Head of caudate nucleus (tissue), 42 donors: Measurements from ENCODE around the gene CCDC40.
"Not testable (repeated sequence)": the region's sequence is repeated elsewhere in the genome, so short reads cannot be mapped to it uniquely, and the experiment has no call there.

Experiments
- DNase-seq, 42 donors: peaks; one replicate each; pipeline versions ENCODE4 v3.0.0 to v3.0.0-alpha.2; 2020 to 2021; ENCODE audit warnings: mixed read lengths in 7 of 42
- intact Hi-C: fragments of 100-400 bp; cut with DNase I; formaldehyde crosslinking; loops from one replicate; pipeline ENCODE4 v1.15.0; 2022

Gene CCDC40, protein sequence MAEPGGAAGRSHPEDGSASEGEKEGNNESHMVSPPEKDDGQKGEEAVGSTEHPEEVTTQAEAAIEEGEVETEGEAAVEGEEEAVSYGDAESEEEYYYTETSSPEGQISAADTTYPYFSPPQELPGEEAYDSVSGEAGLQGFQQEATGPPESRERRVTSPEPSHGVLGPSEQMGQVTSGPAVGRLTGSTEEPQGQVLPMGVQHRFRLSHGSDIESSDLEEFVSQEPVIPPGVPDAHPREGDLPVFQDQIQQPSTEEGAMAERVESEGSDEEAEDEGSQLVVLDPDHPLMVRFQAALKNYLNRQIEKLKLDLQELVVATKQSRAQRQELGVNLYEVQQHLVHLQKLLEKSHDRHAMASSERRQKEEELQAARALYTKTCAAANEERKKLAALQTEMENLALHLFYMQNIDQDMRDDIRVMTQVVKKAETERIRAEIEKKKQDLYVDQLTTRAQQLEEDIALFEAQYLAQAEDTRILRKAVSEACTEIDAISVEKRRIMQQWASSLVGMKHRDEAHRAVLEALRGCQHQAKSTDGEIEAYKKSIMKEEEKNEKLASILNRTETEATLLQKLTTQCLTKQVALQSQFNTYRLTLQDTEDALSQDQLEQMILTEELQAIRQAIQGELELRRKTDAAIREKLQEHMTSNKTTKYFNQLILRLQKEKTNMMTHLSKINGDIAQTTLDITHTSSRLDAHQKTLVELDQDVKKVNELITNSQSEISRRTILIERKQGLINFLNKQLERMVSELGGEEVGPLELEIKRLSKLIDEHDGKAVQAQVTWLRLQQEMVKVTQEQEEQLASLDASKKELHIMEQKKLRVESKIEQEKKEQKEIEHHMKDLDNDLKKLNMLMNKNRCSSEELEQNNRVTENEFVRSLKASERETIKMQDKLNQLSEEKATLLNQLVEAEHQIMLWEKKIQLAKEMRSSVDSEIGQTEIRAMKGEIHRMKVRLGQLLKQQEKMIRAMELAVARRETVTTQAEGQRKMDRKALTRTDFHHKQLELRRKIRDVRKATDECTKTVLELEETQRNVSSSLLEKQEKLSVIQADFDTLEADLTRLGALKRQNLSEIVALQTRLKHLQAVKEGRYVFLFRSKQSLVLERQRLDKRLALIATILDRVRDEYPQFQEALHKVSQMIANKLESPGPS

DNA sequence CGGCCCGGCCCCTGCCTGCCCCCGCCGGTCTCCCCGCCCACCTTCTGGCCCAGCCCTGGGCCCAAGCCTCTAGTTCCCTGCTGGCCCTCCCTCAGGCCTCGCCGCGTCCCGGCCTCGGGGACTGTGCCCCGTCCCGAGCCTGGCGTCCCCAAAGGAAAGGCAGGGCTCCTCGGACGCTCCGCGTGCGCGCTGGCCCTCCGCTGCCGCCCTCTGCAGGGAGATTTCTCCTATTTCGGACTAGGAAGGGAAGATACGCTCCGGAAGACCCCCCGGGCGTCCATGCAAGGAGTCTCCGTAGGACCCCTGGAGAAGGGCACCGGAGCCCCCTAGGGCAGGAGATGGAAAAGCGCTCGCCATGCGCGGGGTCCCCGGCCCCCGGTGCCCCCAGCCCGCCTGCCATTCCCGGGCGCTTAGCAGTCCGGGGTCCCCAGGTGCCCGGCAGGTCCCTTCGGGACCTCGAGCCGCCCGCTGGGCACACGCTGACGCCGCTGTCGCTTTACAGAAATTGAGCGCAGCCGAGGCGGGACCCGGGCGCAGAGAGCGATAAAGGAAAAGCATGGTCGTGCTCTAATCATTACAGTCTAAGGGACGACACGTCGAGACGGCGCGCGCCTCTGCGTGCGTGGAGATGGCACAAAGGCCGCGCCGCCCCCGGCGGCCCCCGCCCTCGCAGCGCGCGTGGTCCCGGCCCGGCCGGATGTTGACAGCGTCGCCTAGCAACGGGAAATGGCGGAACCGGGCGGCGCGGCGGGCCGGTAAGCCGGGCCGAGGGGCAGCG is at the start of gene CCDC40:
TSS of gene CCDC40 (plus strand) at position 706 of the 778 bp plus-strand sequence. CDS start at position 727, 21 bp downstream.
- intact Hi-C loops, result no loop called here
- peak; percentile 32 to 91 (median 81) for DNase-seq

DNA sequence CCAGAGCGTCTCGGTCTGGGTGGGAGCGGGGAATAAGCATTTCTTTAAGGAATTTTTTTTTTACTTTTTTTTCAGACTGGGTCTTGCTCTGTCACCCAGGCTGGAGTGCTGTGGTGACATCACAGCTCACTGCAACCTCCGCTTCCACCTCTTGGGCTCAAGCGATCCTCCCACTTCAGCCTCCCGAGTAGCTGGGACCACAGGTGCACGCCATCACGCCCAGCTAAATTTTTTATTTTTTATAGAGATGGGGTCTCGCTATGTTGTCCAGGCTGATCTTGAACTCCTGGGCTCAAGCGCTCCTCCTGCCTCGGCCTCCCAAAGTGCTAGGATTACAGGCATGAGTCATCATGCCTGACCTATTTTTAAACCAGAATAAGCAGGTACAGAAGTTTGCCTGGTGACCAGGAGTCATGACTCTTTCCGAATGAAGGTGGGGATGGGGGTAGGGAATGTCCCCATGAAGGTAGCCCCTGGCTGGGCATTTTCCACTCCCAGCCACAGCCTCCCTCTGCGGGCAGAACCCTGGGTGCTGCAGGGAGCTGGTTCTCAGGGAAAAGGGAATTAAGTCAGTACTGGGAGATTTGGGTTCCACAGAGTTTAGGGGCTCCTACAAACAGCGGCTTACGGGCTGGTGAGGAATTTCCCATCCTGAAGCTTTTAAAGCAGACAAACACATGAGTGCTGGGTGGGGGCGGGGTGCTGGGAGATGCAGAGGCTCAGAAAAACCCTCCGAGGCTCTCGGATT is 49.1 kb upstream of the CCDC40 start:
- intact Hi-C loops, result no loop called here
- DNase-seq, result no peak

DNA sequence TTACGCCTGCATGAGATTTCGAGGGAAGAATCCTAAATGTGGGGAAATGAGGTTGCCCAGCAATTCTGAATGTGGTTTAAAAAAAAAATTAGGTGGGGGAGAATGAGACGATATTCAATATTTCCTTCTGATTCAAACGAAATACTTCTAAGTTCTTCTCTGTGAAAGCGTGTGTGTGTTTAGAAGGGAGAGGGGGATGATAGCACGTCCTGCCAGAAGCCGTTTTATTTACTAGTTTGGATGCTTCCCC is 48.6 kb upstream of the CCDC40 start:
- DNase-seq, result no peak
- intact Hi-C loops, result no loop called here

DNA sequence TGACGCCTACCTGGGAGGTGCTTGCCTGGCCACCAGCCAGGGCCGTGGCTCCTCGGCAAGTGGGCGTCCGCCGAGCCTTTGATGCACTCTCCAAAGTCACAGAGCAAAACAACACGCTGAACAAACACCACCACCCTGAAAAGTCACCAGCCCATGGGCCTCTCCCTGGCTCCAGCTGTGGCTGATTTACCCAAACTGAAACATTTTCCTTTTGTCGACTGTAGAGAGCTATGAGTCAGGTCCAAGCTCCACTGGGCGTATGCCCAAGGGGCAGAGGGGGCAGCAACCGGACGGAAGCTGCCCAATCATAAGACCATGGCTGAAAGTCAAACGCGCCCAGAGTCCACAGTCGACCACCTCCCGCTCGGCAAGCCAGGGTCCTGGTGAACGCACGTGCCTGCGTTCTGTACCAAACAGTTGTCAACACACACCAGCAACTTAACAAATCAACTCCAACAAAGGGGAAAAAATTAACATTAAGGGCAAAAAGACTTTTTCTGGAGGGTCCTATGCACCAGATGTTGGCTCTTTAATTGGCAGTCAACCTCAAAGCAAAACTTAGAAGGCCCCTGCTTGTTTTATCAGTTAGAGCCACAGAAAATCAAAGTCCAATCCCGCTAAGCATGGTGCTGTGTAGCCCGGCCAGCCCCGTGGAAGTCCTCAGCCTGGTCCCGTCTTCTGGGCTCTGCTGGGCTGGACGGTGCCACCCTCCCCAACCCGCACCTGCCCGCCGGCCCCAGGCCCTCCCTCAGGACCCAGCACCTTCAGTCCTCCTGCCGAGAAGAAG is 48.1 kb upstream of the CCDC40 start:
- no peak for DNase-seq
- intact Hi-C loops, result no loop called here

DNA sequence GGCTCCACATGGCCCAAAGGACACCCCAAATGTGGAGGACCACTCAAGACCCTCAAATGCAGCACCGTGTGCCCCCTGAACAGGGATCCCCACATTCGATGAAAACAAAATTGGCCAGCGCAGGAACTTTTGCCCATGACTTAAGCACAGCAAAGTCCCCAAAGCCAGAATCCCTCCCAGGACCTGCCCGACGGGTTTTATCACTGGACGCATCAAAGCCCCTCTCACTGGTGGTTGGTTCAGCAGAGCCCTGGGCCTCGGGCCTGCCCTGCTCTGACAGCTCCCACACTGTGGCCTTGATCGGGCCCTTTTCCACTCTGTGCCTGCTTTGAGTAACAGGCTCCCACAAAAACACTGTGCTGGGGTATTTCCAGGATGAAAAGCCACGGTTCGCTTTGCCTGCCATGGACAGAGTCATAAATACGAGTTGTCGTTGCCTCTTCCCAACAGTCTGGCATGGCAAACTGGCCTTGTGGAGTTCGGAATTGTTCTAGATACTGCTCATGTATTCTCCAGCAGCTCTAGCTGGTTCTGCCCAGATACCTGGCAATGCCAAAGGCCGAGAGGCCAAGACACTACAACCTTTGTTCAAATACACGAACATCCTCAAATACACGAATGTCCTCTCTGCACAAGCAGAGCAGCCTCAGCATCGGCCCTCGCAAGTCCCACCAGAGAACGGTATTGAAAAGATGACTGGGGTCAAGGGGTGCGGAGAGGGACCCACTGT is 47.2 kb upstream of the CCDC40 start:
- no peak for DNase-seq
- intact Hi-C loops, result no loop called here

DNA sequence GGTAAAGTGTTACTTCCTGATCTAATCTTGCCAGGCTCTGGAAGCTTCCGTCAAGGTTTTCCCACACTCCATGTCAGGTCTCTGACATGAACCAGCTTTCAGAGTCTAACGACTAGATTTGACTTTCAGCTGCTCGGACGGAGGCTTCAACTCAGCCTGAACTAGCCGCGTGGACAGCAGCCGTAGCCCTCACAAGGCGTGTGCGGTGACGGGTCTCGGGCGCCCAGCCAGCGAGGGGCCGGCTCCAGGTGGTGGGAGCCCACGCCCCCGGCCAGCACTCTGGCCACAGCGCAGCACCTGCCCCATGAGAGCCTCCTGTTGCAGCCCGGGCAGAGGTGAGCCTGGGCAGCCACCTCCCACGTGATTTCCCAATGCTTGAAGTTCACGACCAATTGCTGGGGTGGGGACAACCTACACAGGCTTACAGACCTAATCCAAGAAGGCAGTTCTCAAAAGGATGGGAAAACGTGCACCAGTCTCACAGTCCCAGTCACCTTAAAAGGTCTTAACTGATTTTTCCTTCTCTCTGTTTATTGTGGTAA is 46.3 kb upstream of the CCDC40 start:
- DNase-seq, result no peak
- intact Hi-C loops, result loop anchor here (5.0 kb wide), 2 partner anchors 148 to 198 kb away; no protein-coding TSS in a partner anchor

DNA sequence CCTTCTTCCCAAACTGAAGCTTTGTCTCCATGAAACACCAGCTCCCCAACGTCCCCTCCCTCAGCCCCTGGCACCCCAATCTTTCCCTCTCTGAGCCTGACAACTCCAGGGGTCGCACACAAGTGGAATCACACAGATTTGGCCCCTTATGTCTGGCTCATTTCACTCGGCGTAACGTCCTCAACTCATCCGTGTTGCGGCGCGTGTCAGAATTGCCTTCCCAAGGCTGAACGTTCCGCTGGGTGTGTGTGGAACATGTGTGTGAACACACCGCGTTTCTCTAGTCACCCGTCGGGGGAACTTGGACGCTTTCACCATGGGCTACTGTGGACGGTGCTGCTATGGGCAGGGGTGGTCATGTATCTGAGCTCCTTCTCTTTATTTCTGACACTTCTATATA is 45.7 kb upstream of the CCDC40 start:
- intact Hi-C loops, result loop anchor here (5.0 kb wide), 2 partner anchors 148 to 198 kb away; no protein-coding TSS in a partner anchor
- DNase-seq, result no peak

DNA sequence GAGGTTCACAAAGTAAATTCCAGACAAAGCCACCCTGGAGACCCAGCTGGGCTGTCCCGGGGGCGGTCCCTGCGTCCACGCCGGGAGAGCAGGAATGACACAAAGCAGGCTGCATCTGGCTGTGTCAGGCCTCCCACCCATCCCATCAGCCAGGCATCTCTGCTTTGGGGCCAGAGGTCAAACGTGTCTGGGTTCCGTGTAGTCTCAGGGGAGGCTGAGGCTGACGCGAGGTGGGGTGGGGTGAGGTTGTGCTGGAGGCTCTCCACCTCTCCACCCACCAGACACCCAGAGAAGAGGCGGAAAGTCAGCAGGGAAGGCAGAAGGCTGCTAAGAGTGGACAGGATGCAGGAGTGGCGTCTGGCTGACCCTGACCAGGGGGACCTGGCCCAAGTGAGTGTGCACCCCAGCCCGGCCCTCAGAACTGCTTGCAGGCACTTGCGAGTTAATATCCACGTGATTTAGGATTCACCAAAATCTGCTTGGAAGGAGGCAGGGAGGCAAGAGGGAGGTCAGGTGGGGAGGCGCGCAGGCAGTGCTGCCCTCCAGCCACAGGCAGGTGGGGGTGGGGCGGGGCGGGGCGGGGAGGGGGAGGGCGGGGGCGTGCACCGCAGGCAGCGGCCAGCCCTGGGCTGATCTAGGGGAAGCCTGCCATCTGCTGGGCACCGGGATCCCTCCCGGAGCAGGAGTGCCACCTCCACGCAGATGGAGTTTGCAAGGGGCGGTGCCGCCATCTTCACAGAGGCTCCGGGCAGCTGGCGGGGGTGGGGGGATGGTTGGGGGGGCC is 45.1 kb upstream of the CCDC40 start:
- intact Hi-C loops, result loop anchor here (5.0 kb wide), 2 partner anchors 149 to 199 kb away; no protein-coding TSS in a partner anchor
- peak; percentile 78 to 95 (median 89) for DNase-seq

DNA sequence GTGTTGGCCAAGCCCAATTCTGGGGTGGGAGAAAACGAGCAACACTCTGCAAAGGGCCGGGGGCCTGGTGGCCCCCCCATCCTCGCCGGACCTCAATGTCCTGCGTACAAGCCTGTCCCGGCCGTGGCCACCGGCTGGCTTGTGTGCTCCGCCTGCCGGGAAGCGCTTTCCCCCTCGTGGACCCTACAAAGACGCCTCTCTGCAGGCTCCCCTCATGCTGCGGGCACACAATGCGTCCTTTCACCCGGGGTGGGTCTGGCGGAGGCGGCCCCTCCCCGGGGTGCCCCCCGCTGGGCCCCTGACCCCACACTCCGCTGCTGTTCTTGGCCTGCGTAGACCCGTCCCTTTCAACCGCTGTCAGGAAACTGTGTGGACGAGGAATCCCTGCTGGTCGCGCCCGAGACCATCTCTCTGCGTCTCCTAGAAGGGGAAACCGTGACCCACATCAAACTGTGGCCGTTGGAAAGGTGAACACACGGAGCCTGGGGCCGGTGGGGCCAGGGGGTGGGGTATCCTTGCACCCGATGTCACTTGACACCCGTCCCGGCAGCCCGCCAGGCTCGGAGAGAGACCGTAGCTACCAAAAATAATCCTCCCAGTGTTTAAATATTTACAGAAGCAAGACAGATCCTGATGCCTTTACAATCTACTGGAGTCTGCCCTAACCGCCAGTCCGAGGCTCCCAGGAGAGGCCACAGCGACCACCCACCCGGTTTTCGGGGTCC is 44.4 kb upstream of the CCDC40 start:
- intact Hi-C loops, result loop anchor here (5.0 kb wide), 2 partner anchors 150 to 200 kb away; no protein-coding TSS in a partner anchor
- peak in 7 of 42 donors; percentile 26 to 41 (median 34) for DNase-seq

DNA sequence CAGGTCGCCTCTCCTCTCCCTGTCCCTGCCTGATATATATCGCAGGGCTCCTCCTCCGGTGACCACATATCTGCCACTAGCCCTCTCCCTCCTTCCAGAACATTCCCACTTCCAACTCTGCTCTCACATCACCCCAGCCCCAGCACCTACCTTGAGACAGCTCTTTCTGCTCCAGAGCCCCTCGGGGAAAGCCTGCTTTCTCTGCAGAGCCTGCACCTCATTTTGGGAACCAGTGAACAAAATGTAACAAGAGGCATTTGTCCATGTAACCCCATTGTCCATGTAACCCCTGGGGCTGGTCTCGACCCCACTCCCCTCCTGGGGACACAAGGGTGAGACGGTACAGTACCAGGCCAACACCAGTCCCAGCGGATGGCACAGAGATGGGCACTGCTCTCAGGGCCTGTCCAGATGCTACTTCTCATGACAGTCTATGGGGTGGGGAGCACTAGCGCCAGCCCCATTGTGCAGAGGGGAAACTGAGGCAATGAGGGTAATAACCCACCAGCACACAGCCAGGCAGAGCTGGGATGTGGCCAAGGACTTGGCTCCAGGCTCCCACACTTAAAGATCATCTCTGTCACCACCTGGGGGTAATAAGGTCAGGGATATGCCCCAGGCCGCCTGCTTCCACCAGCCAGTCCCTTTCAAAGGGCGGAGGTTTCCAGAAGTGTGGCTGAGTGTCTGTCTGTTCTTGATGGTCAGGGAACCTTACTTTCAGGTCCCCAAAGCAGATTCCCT is 43.6 kb upstream of the CCDC40 start:
- intact Hi-C loops, result loop anchor here (5.0 kb wide), 2 partner anchors 151 to 201 kb away; no protein-coding TSS in a partner anchor
- DNase-seq, result no peak

DNA sequence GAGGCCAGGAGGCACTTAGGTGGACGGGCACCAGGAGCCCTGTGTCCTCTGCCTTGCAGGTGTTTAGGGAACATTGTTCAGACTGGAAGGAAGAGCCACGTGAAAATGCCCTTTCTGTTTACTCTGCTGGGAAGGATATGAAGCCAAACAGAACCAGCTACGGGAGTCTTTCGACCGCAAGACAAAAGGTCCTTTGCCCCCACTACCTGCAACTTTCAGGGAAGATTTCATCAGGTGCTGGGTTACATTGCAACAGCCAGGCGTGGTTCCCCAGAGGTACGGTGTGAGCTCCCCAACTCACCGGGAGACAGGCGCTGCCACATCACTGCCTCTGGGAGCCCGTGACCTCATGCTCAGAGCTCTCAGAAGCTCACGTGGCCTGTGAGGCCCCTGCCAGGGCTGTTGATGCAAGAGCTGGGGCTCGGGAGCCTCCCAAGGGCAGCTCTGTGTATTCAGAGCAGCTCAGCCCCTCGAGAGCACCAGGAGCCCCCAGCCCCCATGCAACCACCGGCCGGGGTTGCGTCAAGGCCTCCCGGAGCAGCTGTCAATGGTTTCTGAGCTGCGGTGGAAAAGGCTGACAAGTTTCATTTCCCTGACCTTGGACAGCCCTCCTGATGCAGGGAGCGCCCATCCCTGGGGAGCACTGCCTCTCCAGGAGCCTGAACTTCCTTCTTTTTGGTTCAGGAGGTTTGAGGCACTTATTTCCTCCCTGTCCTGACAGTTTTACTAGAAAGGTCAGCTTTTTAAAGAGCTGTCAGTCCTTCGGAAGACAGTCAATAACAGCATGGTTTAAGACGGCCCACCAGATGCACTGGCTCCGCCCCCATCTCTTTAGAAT is 42.8 kb upstream of the CCDC40 start:
- DNase-seq, result peak in 30 of 42 donors; percentile 27 to 79 (median 47)
- intact Hi-C loops, result loop anchor here (5.0 kb wide), 2 partner anchors 151 to 201 kb away; no protein-coding TSS in a partner anchor

DNA sequence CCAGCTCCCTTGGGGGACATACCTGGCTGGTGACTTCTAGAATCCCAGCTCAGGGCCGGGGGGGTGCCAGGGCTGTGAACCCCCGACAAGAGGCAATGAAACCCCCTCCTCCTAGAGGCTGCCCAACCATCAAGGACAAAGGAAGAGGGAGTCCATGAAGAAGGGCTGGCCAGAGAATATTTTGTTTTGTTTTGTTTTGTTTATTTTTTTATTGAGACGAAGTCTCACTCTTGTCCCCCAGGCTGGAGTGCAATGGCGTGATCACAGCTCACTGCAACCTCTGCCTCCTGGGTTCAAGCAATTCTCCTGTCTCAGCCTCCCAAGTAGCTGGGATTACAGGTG is 42.2 kb upstream of the CCDC40 start:
- intact Hi-C loops, result loop anchor here (5.0 kb wide), 2 partner anchors 152 to 202 kb away; no protein-coding TSS in a partner anchor
- DNase-seq, result not testable (repeated sequence)

DNA sequence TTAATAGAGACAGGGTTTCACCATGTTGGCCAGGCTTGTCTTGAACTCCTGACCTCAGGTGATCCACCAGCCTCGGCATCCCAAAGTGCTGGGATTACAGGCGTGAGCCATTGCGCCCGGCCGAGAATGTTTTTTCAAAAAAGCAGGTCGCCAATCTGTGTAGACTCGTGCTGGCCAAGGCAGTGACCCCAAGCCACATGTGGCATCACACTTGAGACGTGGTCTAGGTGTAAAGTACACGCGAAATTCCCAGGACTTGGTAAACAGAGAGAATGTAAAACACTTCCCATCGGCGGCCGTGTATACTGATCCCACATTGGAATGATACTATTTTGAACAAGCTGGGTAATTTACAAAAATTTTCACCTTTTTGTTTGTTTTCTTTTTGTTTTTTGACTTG is 41.8 kb upstream of the CCDC40 start:
- DNase-seq, result no peak
- intact Hi-C loops, result loop anchor here (5.0 kb wide), 2 partner anchors 152 to 202 kb away; no protein-coding TSS in a partner anchor
